Left ventricle myocardium inferior (tissue), 1 donor: ENCODE results near the gene PLA2G2C. TPM values are rescaled to one million over a fixed set of nuclear protein-coding genes. Genes with fewer than 3 reads are reported as not detected.

Source experiments
- DNase-seq: peaks from one replicate; pipeline ENCODE4 v3.0.0-alpha.2; 2020
- H3K27ac ChIP-seq: fragments of 200-600 bp; replicated peaks from 2 replicates; pipeline ENCODE4 v1.8.0; 2021
- H3K27me3 ChIP-seq: fragments of 200-600 bp; 2 replicates; pipeline ENCODE4 v1.8.0; 2021; ENCODE audit warnings: low read depth
- H3K36me3 ChIP-seq: fragments of 200-600 bp; 2 replicates; pipeline ENCODE4 v1.8.0; 2021
- H3K4me1 ChIP-seq: fragments of 200-600 bp; 2 replicates; pipeline ENCODE4 v1.8.0; 2021
- H3K4me3 ChIP-seq: fragments of 200-600 bp; 2 replicates; pipeline ENCODE4 v1.8.0; 2021; ENCODE audit warnings: mild to moderate bottlenecking, moderate library complexity
- H3K9me3 ChIP-seq: fragments of 200-600 bp; replicated peaks from 2 replicates; pipeline ENCODE4 v1.8.0; 2021
- CTCF ChIP-seq: fragments of 200-600 bp; IDR thresholded peaks from 2 replicates; pipeline ENCODE4 v1.8.0; 2021; ENCODE audit warnings: antibody characterized with exemption, mild to moderate bottlenecking, borderline replicate concordance
- intact Hi-C: fragments of 100-400 bp; cut with micrococcal nuclease; formaldehyde crosslinking; loops from one replicate; pipeline ENCODE4 v1.11.0; 2022
- total RNA-seq: library from RNA; stranded (reverse); fragmentation: NEBNext Ultra II Directional; extraction: Animal tissue kit (Norgen Biotek cat#: 25700); gene quantifications from one replicate; pipeline ENCODE4 v1.2.1, GENCODE V29; 2021
- donor health status: DM: no; HTN: yes; CAD: no; lungs with severe emphysema.

Gene PLA2G2C
- total RNA-seq, 1 donor from 2014 or later = not detected

DNA sequence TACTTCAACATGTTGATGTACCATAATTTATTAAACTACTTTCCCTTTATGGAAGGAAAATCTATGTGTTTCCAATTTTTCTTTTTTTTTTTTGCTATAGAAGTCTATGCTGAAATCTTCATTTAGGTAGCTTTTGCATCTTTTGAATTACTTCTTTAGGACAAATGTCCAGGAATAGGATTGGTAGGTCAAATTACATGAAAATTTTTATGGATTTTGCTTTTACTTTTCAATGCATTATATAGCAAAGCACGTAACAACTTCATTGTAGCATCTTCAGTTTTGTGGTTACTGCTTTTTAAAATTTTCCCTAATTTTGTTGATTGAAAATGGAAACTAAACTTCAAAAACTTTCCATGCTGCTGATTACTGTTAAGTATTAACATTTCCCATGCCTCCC is 12.0 kb upstream of the PLA2G2C start:
- intact Hi-C loops = no loop called here
- H3K27ac ChIP-seq = no peak overlapping the region
- no peaks in the 10 kb centered on the region for H3K9me3 ChIP-seq
- no peak for DNase-seq
- no peak overlapping the region for H3K4me3 ChIP-seq
- TF ChIP-seq CTCF = no peak
- H3K36me3 ChIP-seq = no peaks in the 10 kb centered on the region
- H3K27me3 ChIP-seq = peaks cover 62% of the 10 kb centered on the region
- peaks cover 5% of the 10 kb centered on the region for H3K4me1 ChIP-seq

DNA sequence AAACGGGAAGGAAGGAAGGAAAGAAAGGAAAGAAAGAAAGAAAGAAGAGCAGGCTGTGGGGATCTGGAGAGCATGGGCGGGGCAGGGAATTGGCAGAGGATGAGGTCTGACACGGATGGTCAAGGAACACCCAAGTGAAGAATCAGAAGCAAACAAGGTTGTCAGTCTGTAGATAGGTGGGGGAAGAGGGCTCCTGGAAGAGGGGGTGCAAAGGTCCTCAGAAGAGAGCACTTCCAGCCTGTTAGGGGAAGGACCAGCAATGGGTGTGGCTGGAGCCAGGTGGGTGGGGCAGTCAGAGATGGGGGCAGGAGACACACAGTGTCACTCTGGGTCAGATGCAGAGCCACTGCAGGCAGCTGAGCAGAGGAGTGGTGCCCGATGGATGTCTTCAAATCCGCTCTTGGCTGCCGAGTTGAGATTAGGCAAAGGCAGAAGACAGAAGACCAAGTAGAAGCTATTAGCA is 11.0 kb upstream of the PLA2G2C start:
- intact Hi-C loops = no loop called here

GRCh38 chr1:20195462-20195780 is 9.1 kb upstream of the PLA2G2C start:
- intact Hi-C loops = no loop called here

More for the DNA sequence above, 11.0 kb upstream of the PLA2G2C start:
- Histone ChIP-seq H3K4me1 (peaks cover 5% of the 10 kb centered on the region), H3K27ac (no peak overlapping the region), H3K36me3 (no peaks in the 10 kb centered on the region), H3K27me3 (peaks cover 62% of the 10 kb centered on the region), H3K9me3 (no peaks in the 10 kb centered on the region), H3K4me3 (no peak overlapping the region)
- DNase-seq = no peak
- no peak for TF ChIP-seq CTCF

DNA sequence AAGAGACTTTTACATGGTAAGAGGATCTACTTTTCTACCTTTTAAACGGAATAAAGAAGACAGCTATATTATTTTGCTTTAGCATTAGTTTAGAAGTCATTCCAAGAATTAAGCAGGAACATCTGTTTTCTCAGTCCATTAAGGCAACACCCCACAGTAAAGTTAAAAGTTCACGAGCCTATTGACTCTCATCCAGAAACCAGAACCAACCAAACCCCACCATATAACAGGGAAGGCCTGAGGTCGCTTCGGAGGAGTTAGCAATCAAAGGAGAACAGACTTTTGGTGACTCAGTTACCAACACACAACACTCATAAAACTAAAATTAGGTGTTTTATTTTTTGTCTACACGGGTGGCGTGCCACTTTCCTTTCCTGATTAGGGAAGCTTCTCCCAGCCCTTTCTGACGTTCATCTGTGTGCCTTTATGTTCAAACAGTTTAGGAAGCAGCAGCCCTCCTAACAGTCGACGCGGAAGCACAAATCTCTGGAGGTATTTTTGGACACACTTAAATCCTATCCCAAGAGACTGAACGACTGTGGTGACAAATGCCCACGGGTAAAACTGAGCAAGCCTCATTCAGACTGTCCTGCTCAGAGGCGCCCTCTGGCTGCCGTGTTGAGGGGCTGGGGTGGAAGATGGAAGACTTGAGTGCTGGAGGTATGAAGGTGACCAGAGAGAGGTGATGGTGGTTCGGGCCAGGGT is 8.6 kb upstream of the PLA2G2C start:
- Histone ChIP-seq H3K36me3 (no peaks in the 10 kb centered on the region), H3K27me3 (peaks cover 72% of the 10 kb centered on the region), H3K9me3 (no peaks in the 10 kb centered on the region), H3K27ac (peak overlapping the region; percentile 39), H3K4me3 (peak overlapping the region; percentile 27), H3K4me1 (peaks cover 5% of the 10 kb centered on the region)
- intact Hi-C loops = no loop called here
- TF ChIP-seq CTCF = peak; percentile 86
- peak; percentile 65 for DNase-seq

More at GRCh38 chr1:20195462-20195780, 9.1 kb upstream of the PLA2G2C start:
- H3K27ac ChIP-seq = no peak overlapping the region
- H3K36me3 ChIP-seq = no peaks in the 10 kb centered on the region
- TF ChIP-seq CTCF = peak; percentile 19
- no peak overlapping the region for H3K4me3 ChIP-seq
- H3K27me3 ChIP-seq = peaks cover 72% of the 10 kb centered on the region
- H3K9me3 ChIP-seq = no peaks in the 10 kb centered on the region
- DNase-seq = no peak
- H3K4me1 ChIP-seq = peaks cover 5% of the 10 kb centered on the region

DNA sequence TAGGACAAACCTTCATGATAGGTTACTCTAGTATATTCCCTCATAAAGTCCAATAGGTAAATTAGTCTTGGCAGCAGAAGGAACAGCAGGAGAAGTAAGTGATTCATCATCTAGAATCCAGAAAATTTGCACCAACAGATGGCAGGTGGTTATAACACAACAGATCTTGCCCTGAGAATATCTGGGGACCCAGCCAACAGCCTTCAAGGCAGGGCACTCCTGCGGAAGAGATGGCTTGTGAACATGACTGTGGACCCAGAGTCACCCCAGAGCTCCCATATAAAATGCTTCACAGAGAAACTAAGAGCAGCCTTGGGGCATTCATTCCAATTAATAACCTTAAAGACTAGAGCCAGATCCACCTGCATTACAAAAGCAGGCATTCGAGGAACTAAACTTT is 7.9 kb upstream of the PLA2G2C start:
- intact Hi-C loops = no loop called here
- H3K36me3 ChIP-seq = no peaks in the 10 kb centered on the region
- H3K4me1 ChIP-seq = peaks cover 5% of the 10 kb centered on the region

More for the DNA sequence above, 7.9 kb upstream of the PLA2G2C start:
- Histone ChIP-seq H3K27ac (no peak overlapping the region), H3K9me3 (no peaks in the 10 kb centered on the region), H3K4me3 (no peak overlapping the region), H3K27me3 (peaks cover 68% of the 10 kb centered on the region)
- TF ChIP-seq CTCF = no peak
- DNase-seq = no peak
